Measurements from ENCODE around the gene B3GALT6. TPM values are rescaled to one million over a fixed set of nuclear protein-coding genes. Genes with fewer than 3 reads are reported as not detected.

The B3GALT6 gene
- polyA plus RNA-seq, 1 experiment, result 20.9 TPM

GRCh38 chr1:1227386-1227785, 4.7 kb upstream of the B3GALT6 start:
- DNase-seq (ENCODE audit: low read depth), result no peak
- CTCF ChIA-PET, result interaction anchor here (1.1 to 1.6 kb wide), 2 partner anchors 18 to 105 kb away, joined by 3 to 4 read pairs; no protein-coding TSS in a partner anchor
- no peak for TF ChIP-seq CTCF (IDR thresholded peaks at IDR 0.05; ENCODE audit: insufficient read depth, low read depth, low read length)
- POLR2A ChIA-PET, result no interaction called here
- no peaks in the 10 kb centered on the region for H3K27me3 ChIP-seq (ENCODE audit: control insufficient read depth, insufficient read depth, low read length)
- peaks cover 44% of the 10 kb centered on the region for H3K36me3 ChIP-seq (ENCODE audit: control insufficient read depth, insufficient read depth, low read length)
- H3K4me3 ChIP-seq (ENCODE audit: low read depth, low read length), result no peak overlapping the region

- no peak for DNase-seq (ENCODE audit: low read depth)
- Histone ChIP-seq H3K36me3 (ENCODE audit: control insufficient read depth, insufficient read depth, low read length) (peaks cover 36% of the 10 kb centered on the region), H3K27me3 (ENCODE audit: control insufficient read depth, insufficient read depth, low read length) (no peaks in the 10 kb centered on the region), H3K4me3 (ENCODE audit: low read depth, low read length) (no peak overlapping the region)
- no peak for TF ChIP-seq CTCF (IDR thresholded peaks at IDR 0.05; ENCODE audit: insufficient read depth, low read depth, low read length)
- ChIA-PET CTCF (interaction anchor here (3.5 kb wide), 1 partner anchor 106 kb away, joined by 32 read pairs; no protein-coding TSS in a partner anchor), POLR2A (no interaction called here)
Measured at GRCh38 chr1:1228187-1228586, 3.9 kb upstream of the B3GALT6 start.

GRCh38 chr1:1228596-1229321, 3.3 kb upstream of the B3GALT6 start:
- ChIA-PET POLR2A (no interaction called here), CTCF (interaction anchor here (3.5 kb wide), 1 partner anchor 106 kb away, joined by 32 read pairs; no protein-coding TSS in a partner anchor)
- no peak for TF ChIP-seq CTCF (IDR thresholded peaks at IDR 0.05; ENCODE audit: insufficient read depth, low read depth, low read length)
- Histone ChIP-seq H3K27me3 (ENCODE audit: control insufficient read depth, insufficient read depth, low read length) (no peaks in the 10 kb centered on the region), H3K4me3 (ENCODE audit: low read depth, low read length) (no peak overlapping the region), H3K36me3 (ENCODE audit: control insufficient read depth, insufficient read depth, low read length) (peaks cover 32% of the 10 kb centered on the region)
- DNase-seq (ENCODE audit: low read depth), result no peak

- H3K4me3 ChIP-seq (ENCODE audit: low read depth, low read length), result no peak overlapping the region
- DNase-seq (ENCODE audit: low read depth), result no peak
- TF ChIP-seq CTCF (IDR thresholded peaks at IDR 0.05; ENCODE audit: insufficient read depth, low read depth, low read length), result no peak
- ChIA-PET POLR2A (no interaction called here), CTCF (interaction anchor here (1.3 to 3.5 kb wide), 2 partner anchors 24 to 107 kb away, joined by 3 to 32 read pairs; no protein-coding TSS in a partner anchor)
- peaks cover 34% of the 10 kb centered on the region for H3K36me3 ChIP-seq (ENCODE audit: control insufficient read depth, insufficient read depth, low read length)
- no peaks in the 10 kb centered on the region for H3K27me3 ChIP-seq (ENCODE audit: control insufficient read depth, insufficient read depth, low read length)
Measured at GRCh38 chr1:1229770-1230169, 2.3 kb upstream of the B3GALT6 start.

- Histone ChIP-seq H3K27me3 (ENCODE audit: control insufficient read depth, insufficient read depth, low read length) (no peaks in the 10 kb centered on the region), H3K4me3 (ENCODE audit: low read depth, low read length) (peak overlapping the region; percentile 86), H3K36me3 (ENCODE audit: control insufficient read depth, insufficient read depth, low read length) (peaks cover 26% of the 10 kb centered on the region)
- CTCF ChIA-PET, result interaction anchor here (0.7 to 3.5 kb wide), 6 partner anchors 25 to 217 kb away, joined by 3 to 32 read pairs (median 4); partner anchors contain the start of gene ISG15
- DNase-seq (ENCODE audit: low read depth), result no peak
- POLR2A ChIA-PET, result interaction anchor here (0.6 kb wide), 1 partner anchor 40 kb away, joined by 6 read pairs; no protein-coding TSS in a partner anchor
- TF ChIP-seq CTCF (IDR thresholded peaks at IDR 0.05; ENCODE audit: insufficient read depth, low read depth, low read length), result peak; percentile 38; the same call in 1 of the 2 replicates
Measured at GRCh38 chr1:1230656-1231399, 1.2 kb upstream of the B3GALT6 start.
